ENCODE data around the gene SAP130. TPM values are rescaled to one million over a fixed set of nuclear protein-coding genes. Genes with fewer than 3 reads are reported as not detected.

Gene SAP130
- total RNA-seq, 1 donor from 2014 or later = 14.2 TPM

GRCh38 chr2:128053331-128053730 is 25.5 kb upstream of the SAP130 start:
- Histone ChIP-seq H3K27ac (no peak overlapping the region), H3K4me1 (no peaks in the 10 kb centered on the region), H3K27me3 (no peaks in the 10 kb centered on the region), H3K4me3 (no peak overlapping the region), H3K9me3 (no peaks in the 10 kb centered on the region), H3K36me3 (no peaks in the 10 kb centered on the region)
- intact Hi-C loops (cut with DNase I) = no loop called here
- TF ChIP-seq POLR2AphosphoS5 (IDR thresholded peaks at IDR 0.05; ENCODE audit: insufficient read depth in 1 of 2, low read depth in 1 of 2) (no peak), CTCF (IDR thresholded peaks at IDR 0.05) (no peak), POLR2A (IDR thresholded peaks at IDR 0.05) (no peak)
- DNase-seq (ENCODE audit: extremely low spot score in 2 of 2) = no peak

DNA sequence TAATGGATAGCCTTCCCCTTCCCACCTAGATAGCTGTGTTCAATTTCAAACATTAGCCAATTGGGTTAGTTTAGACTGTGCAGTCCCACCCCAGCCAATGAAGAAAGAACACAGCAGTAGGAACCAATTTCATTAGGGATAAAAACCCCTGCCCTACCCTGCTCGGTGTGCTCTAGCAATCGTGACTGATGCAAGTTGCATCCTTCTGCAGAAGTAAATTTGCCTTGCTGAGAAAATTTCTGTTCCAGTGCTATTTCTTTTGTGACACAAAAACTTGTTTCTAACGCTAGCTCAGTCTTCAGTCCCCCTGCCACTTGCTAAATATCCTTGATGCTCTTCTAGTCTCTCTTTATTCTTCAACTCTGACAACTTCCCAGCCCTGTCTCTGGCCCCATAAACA is 15.2 kb upstream of the SAP130 start:
- Histone ChIP-seq H3K27me3 (no peaks in the 10 kb centered on the region), H3K4me3 (no peak overlapping the region), H3K4me1 (no peaks in the 10 kb centered on the region), H3K9me3 (peaks cover 8% of the 10 kb centered on the region), H3K36me3 (no peaks in the 10 kb centered on the region), H3K27ac (no peak overlapping the region)
- no peak for TF ChIP-seq POLR2A (IDR thresholded peaks at IDR 0.05)
- TF ChIP-seq CTCF (IDR thresholded peaks at IDR 0.05) = no peak
- no peak for TF ChIP-seq POLR2AphosphoS5 (IDR thresholded peaks at IDR 0.05; ENCODE audit: insufficient read depth in 1 of 2, low read depth in 1 of 2)
- intact Hi-C loops (cut with DNase I) = no loop called here
- no peak for DNase-seq (ENCODE audit: extremely low spot score in 2 of 2)

DNA sequence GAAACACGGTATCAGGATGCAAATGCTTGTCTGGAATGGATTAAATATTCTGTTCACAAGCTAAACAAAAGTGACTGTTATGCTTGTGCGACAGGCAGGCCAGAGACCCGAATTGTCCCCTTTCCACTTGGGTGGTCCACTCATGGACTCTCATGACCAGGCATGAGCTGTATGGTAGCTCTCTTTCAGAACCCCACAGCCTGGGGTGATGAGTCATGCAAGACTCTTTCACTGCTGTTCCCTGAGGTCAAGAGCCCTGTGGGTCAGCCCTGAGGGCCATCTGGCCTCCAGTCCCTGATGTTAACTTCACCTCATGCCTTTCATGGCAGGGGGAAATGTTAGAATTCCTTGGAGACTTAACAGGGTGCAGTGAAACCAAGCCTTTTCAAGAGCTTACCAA is 13.7 kb upstream of the SAP130 start:
- Histone ChIP-seq H3K27me3 (no peaks in the 10 kb centered on the region), H3K9me3 (peaks cover 20% of the 10 kb centered on the region), H3K36me3 (no peaks in the 10 kb centered on the region), H3K4me1 (no peaks in the 10 kb centered on the region), H3K4me3 (no peak overlapping the region), H3K27ac (no peak overlapping the region)
- intact Hi-C loops (cut with DNase I) = no loop called here
- TF ChIP-seq POLR2A (IDR thresholded peaks at IDR 0.05) = no peak
- no peak for TF ChIP-seq POLR2AphosphoS5 (IDR thresholded peaks at IDR 0.05; ENCODE audit: insufficient read depth in 1 of 2, low read depth in 1 of 2)
- no peak for TF ChIP-seq CTCF (IDR thresholded peaks at IDR 0.05)
- no peak for DNase-seq (ENCODE audit: extremely low spot score in 2 of 2)

GRCh38 chr2:128040166-128040771 is 12.4 kb upstream of the SAP130 start:
- intact Hi-C loops (cut with DNase I) = no loop called here
- H3K4me3 ChIP-seq = no peak overlapping the region
- H3K4me1 ChIP-seq = no peaks in the 10 kb centered on the region
- H3K9me3 ChIP-seq = peaks cover 20% of the 10 kb centered on the region
- no peaks in the 10 kb centered on the region for H3K27me3 ChIP-seq
- no peak overlapping the region for H3K27ac ChIP-seq
- H3K36me3 ChIP-seq = no peaks in the 10 kb centered on the region
- no peak for TF ChIP-seq POLR2AphosphoS5 (IDR thresholded peaks at IDR 0.05; ENCODE audit: insufficient read depth in 1 of 2, low read depth in 1 of 2)
- no peak for TF ChIP-seq POLR2A (IDR thresholded peaks at IDR 0.05)
- TF ChIP-seq CTCF (IDR thresholded peaks at IDR 0.05) = no peak
- DNase-seq (ENCODE audit: extremely low spot score in 2 of 2) = no peak

DNA sequence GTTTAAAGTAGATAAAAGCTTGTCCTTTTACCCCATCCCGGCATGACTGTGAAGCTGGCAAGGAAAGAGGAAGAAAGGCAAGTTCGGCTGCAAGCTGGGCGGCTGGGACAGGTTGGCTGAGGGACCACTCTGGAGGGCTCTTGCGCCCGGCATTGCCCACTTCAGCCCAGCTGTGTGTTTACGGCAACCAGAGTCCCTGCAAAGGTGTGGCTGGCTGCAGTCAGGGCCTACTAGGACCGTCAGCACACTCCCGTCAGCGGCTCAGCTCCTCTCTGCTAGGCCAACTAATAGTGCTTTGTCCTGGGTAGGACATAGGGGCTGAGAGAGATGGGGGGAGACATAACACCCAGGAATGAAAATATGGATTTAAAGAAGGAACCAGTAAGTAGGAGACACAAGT is 11.7 kb upstream of the SAP130 start:
- H3K27me3 ChIP-seq = no peaks in the 10 kb centered on the region
- H3K4me1 ChIP-seq = no peaks in the 10 kb centered on the region
- no peak for DNase-seq (ENCODE audit: extremely low spot score in 2 of 2)
- H3K9me3 ChIP-seq = peaks cover 20% of the 10 kb centered on the region
- H3K4me3 ChIP-seq = no peak overlapping the region
- intact Hi-C loops (cut with DNase I) = no loop called here
- no peaks in the 10 kb centered on the region for H3K36me3 ChIP-seq
- TF ChIP-seq POLR2A (IDR thresholded peaks at IDR 0.05) (no peak), POLR2AphosphoS5 (IDR thresholded peaks at IDR 0.05; ENCODE audit: insufficient read depth in 1 of 2, low read depth in 1 of 2) (no peak), CTCF (IDR thresholded peaks at IDR 0.05) (no peak)
- no peak overlapping the region for H3K27ac ChIP-seq
